Measurements from ENCODE around the gene SMIM1.

DNA sequence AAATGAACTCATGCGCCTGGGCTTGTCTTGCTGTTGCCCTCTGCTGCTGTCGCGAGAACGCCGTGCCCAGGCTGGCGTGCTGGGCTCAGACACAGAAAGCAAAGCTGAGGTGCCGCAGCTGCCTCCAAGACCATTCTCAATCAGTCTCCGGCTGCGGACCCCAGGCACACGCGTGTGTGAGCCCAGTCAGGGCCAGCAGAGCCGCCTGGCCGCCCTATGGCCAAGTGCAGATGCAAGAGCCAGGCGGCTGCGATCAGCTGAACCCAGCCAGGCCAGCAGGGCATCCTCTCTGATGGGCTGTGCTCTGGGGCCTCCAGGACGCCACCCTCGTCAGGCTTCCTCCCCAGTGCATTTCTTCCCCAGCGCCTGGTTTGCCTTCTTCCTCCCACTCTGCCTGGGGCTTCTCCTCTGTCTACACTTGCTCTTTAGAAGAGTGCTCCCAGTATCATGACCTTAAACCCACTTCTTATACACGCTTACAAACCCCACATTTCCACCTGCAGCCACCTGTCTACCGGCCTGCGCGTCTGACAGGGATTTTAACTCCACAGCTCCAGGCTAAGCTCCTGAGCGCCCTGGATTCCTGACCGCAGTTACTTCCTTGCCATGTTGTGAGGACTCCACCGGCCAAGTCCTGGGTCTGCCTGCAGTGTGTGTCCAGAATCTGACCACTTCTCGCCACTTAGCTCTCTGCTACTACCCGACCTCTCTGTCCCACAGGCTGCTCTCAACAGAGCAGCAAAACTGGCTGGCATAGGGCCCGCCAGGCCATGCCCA, 45.5 kb downstream of the SMIM1 start:
- no peak for TF ChIP-seq EZH2 (IDR thresholded peaks at IDR 0.05; ENCODE audit: insufficient read depth, poor library complexity, severe bottlenecking)
- no peak for TF ChIP-seq EZH2phosphoT487 (IDR thresholded peaks at IDR 0.05; ENCODE audit: insufficient read depth, low read depth)
